Kidney (tissue), 14 donors: ENCODE data around the gene XRRA1. TPM values are rescaled to one million over a fixed set of nuclear protein-coding genes. Genes with fewer than 3 reads are reported as not detected.
A peak's percentile ranks its signal among the peaks of the same experiment; 100 is the strongest.

Source experiments
- DNase-seq, 5 donors: peaks; one replicate each; pipeline ENCODE4 v3.0.0-alpha.2; 2013 to 2020
- FAIRE-seq: peaks from 2 replicates; lab custom pipeline; 2012; peaks lifted over from hg19 to GRCh38; lab: Jason Lieb, UNC
- H3K27ac ChIP-seq, 2 donors: one replicate each; pipeline ENCODE4 v1.7.0; 2013; ENCODE audit warnings: low read depth in 2 of 2, low read length in 2 of 2, inconsistent platforms in 1 of 2
- H3K27me3 ChIP-seq: one replicate; pipeline ENCODE4 v1.7.1; 2013; ENCODE audit warnings: low read length, inconsistent platforms; ENCODE audit not compliant: control insufficient read depth, insufficient read depth
- H3K36me3 ChIP-seq, 3 donors: one replicate each; pipeline versions ENCODE4 v1.7.0 to v1.7.1; 2013; ENCODE audit warnings: low read length in 3 of 3, control low read depth in 1 of 3, inconsistent platforms in 1 of 3; ENCODE audit not compliant: insufficient read depth in 3 of 3, control insufficient read depth in 2 of 3
- H3K4me1 ChIP-seq, 3 donors: one replicate each; pipeline versions ENCODE4 v1.7.0 to v1.7.1; 2013; ENCODE audit warnings: low read length in 3 of 3, inconsistent platforms in 1 of 3, low read depth in 1 of 3; ENCODE audit not compliant: control insufficient read depth in 2 of 3, insufficient read depth in 2 of 3
- H3K4me3 ChIP-seq, 3 donors: one replicate each; pipeline versions ENCODE4 v1.7.0 to v1.8.1; 2013; ENCODE audit warnings: low read length in 3 of 3, control low read depth in 1 of 3, inconsistent platforms in 1 of 3
- H3K9ac ChIP-seq, 3 donors: one replicate each; pipeline versions ENCODE4 v1.7.0 to v1.7.1; 2013; ENCODE audit warnings: low read length in 3 of 3, control low read depth in 1 of 3, inconsistent platforms in 1 of 3
- H3K9me3 ChIP-seq, 3 donors: one replicate each; pipeline versions ENCODE4 v1.7.0 to v1.7.1; 2013; ENCODE audit warnings: low read length in 3 of 3, control low read depth in 1 of 3, inconsistent platforms in 1 of 3; ENCODE audit not compliant: control insufficient read depth in 2 of 3, insufficient read depth in 1 of 3
- intact Hi-C: fragments of 100-400 bp; cut with DNase I; formaldehyde crosslinking; loops from one replicate; pipeline ENCODE4 v1.11.1; 2022
- polyA plus RNA-seq: library from polyadenylated mRNA; stranded (reverse); fragments of 350-450 nt; fragmentation: Illumina TruSeq; extraction: RNeasy Lipid Tissue Mini Kit (QIAGEN cat#74804); gene quantifications from one replicate; pipeline ENCODE4 v1.2.3, GENCODE V29; 2014; ENCODE audit warnings: low read depth, low replicate concordance; ENCODE audit not compliant: insufficient read depth
- total RNA-seq: library from RNA; stranded (reverse); fragmentation: NEBNext Ultra II Directional; extraction: Animal tissue kit (Norgen Biotek cat#: 25700); gene quantifications from one replicate; pipeline ENCODE4 v1.2.1, GENCODE V29; 2021
- TF ChIP-seq, protein P1 (sequence below): IDR thresholded peaks from 3 replicates; pipeline ENCODE4 v1.5.1; 2012; ENCODE audit warnings: mild to moderate bottlenecking, moderate library complexity, borderline replicate concordance; ENCODE audit not compliant: insufficient read depth; ENCODE audit errors: extremely low read depth
- donor health status: control.
- donor health status: control.
- donor health status: control.
- donor health status: control.
- donor health status: control.
- donor health status: DM: yes; HTN: yes; CAD: no.
- donor health status: Normal renal cell carcinoma (clear cell type).

The XRRA1 gene
- total and polyA plus RNA-seq, 2 donors from 2014 or later = 2.6 to 14.6 TPM

DNA sequence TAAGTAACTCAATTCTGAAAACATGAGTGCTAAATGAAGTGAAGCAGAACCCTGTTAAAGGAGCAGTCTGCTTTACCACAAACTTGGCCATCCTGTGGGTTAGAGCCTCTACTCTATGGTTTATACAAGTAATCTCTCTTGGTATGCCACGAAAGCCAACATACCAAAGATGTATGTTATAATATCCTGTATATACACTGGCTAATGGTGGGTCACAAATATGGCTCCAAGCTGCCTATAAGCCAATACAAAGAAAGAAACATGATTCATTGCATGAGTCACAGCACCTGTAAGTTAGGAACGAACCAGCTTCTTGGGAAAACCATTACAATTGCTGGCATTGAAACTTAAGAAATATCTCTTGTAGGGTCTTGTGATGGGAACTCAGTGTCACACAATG is 16.1 kb downstream of the XRRA1 start:
- no peak for FAIRE-seq
- no peak overlapping the region for H3K4me3 ChIP-seq
- TF ChIP-seq, protein P1, sequence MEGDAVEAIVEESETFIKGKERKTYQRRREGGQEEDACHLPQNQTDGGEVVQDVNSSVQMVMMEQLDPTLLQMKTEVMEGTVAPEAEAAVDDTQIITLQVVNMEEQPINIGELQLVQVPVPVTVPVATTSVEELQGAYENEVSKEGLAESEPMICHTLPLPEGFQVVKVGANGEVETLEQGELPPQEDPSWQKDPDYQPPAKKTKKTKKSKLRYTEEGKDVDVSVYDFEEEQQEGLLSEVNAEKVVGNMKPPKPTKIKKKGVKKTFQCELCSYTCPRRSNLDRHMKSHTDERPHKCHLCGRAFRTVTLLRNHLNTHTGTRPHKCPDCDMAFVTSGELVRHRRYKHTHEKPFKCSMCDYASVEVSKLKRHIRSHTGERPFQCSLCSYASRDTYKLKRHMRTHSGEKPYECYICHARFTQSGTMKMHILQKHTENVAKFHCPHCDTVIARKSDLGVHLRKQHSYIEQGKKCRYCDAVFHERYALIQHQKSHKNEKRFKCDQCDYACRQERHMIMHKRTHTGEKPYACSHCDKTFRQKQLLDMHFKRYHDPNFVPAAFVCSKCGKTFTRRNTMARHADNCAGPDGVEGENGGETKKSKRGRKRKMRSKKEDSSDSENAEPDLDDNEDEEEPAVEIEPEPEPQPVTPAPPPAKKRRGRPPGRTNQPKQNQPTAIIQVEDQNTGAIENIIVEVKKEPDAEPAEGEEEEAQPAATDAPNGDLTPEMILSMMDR = no peak
- H3K9me3 ChIP-seq = no peaks in the 10 kb centered on the region
- no peak for DNase-seq
- H3K36me3 ChIP-seq = peaks cover 12 to 40% (median 34%) of the 10 kb centered on the region in 3 donors
- no peaks in the 10 kb centered on the region for H3K4me1 ChIP-seq
- no peaks in the 10 kb centered on the region for H3K27me3 ChIP-seq
- H3K9ac ChIP-seq = no peak overlapping the region
- no peak overlapping the region for H3K27ac ChIP-seq
- intact Hi-C loops = loop anchor here (5.0 kb wide), 1 partner anchor 315 kb away; no protein-coding TSS in a partner anchor

DNA sequence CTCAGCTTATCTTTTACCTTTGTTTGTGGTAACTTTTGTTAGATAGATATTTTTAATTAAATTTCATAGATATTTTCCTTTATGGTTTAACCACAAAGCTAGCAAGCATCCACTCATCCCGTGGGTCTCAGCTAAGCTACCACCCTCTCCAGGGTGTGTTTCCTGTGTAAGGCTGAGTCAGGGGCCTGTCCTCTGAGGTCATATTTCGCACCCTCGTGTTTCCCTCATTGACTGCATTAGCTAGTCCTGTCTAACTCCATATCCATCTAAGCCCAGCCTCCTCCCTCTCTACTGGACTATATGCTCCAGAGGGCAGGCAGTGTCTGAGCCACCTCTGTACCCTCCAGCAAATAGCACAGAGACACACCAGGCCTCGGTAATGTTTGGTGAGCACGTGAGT is 16.7 kb downstream of the XRRA1 start:
- intact Hi-C loops = loop anchor here (5.0 kb wide), 1 partner anchor 315 kb away; no protein-coding TSS in a partner anchor
- H3K9ac ChIP-seq = no peak overlapping the region
- no peak for FAIRE-seq

DNA sequence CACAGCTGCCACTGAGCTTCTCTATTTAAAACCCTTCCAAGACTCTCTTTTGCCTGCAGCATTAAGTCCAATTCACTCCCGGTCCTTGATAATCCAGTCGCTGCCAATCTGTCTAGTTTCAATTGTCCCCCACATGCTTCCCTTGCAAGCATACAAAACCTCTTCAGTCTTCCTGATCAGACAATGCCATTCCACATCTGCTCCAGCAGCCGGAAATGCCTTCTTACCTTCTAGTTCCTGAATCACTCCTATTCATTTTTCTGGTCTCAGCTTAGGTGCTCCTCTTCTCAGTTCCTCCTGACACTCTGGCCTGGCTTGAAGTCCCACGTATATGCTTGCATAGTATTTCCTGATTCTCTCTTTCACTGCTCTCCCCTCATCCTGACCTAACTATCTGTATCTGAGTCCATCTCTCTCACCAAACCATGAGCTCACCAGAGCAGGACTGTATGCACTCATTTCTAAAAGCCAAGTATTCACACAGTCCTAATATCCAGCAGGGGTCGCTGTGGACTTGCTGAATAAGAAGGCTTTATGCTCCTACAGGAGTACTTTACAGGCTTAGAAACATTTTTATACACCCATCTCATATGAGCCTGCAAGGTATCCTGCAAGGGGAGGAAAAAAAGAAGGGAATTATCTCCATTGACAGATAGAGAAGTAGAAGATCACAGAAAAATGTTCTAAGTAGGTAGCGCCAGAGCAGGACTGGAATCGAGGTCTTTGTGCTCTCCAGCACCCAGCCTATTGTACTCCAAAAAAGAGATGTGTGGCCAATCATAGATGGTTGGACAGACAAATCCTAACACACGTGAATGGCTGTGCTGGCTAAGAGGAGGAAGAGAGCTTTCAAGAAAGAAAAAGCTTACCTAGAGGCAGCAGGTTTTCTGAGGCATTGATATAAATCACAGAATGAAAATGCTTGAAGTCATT is 19.2 kb downstream of the XRRA1 start:
- intact Hi-C loops = loop anchor here (5.0 kb wide), 1 partner anchor 318 kb away; no protein-coding TSS in a partner anchor
- Histone ChIP-seq H3K27ac (peak overlapping the region in 1 of 2 donors; percentile 32), H3K36me3 (peaks cover 4 to 23% (median 20%) of the 10 kb centered on the region in 3 donors), H3K9ac (no peak overlapping the region), H3K9me3 (no peaks in the 10 kb centered on the region), H3K4me1 (no peaks in the 10 kb centered on the region), H3K4me3 (no peak overlapping the region), H3K27me3 (no peaks in the 10 kb centered on the region)
- DNase-seq (peak in 4 of 5 donors; percentile 50 to 96 (median 80)), FAIRE-seq (peak; percentile 8)
- TF ChIP-seq, protein P1 = peak; percentile 87

More for the DNA sequence above, 16.7 kb downstream of the XRRA1 start:
- DNase-seq = no peak
- TF ChIP-seq, protein P1 = no peak
- Histone ChIP-seq H3K4me3 (no peak overlapping the region), H3K36me3 (peaks cover 12 to 43% (median 31%) of the 10 kb centered on the region in 3 donors), H3K27me3 (no peaks in the 10 kb centered on the region), H3K27ac (no peak overlapping the region), H3K9me3 (no peaks in the 10 kb centered on the region), H3K4me1 (no peaks in the 10 kb centered on the region)
